Stimulated activated CD4-positive, alpha-beta T cell treated with anti-CD3 and anti-CD28 coated beads, Interleukin-2, amount 100 ng/mL, for 24 hours (primary cell): ENCODE results near the gene ZNF487.
A peak's percentile ranks its signal among the peaks of the same experiment; 100 is the strongest.
"Not testable (repeated sequence)": the region's sequence is repeated elsewhere in the genome, so short reads cannot be mapped to it uniquely, and the experiment has no call there.

Source experiments
- DNase-seq, 2 donors: peaks; one replicate each; pipeline ENCODE4 v3.0.0-alpha.2; 2020

The ZNF487 gene

DNA sequence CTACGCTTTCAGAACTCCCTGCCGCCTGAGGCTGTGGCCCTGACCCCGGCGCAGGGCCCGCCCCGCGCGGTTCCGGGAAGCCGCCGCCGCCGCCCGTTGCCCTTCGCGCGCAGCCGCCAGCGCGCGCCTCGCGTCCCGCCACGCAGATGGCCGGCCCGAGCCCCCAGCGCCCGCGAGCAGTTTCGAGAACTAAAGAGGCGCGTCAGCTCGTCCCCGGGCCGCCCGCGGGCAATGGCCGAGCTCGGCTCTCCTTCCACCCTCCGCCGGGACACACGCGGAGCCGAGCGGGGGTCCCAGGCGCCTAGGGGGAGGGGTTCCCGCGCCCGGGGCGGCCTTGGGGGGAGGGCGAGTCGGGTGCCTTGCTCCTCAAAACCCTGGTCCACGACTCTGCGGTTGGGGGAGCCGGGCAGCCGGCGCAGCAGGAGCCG lies 29.7 kb upstream of the ZNF487 start:
- peak; percentile 66 to 68 for DNase-seq

DNA sequence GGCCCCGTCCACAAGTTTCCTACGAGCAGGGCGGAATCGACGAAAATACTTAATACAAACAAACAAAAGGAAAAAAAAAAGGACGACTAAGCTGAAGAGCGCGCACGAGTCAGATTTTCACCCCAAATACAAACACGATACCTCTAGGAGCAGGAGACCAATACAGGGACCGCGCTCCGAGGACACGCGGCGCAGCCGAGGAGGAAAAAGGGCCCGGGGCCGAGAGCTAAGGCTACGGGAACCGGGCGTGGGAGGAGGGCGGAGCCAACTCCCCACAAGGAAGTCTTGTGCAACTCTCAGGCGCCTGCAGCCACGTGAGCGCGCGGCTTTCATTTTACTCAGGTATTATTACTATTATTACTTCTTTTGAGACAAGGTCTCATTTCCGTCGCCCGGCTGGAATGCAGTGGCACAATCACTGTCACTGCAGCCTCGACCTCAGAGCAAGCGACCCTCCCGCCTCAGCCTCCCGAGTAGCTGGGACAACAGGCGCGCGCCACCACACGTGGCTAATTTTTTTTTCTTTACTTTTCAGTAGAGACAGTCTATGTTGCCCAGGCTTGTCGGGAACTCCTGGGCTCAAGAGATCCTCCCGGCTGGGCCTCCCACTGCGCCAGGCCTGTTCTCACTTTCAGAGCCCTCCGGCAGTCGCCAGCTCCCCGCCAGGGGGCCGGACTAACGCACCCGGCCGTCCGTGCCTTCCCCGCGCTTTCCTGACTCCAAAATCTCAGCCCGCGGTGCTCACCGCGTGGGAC lies 29.2 kb upstream of the ZNF487 start:
- peak; percentile 93 to 95 for DNase-seq

DNA sequence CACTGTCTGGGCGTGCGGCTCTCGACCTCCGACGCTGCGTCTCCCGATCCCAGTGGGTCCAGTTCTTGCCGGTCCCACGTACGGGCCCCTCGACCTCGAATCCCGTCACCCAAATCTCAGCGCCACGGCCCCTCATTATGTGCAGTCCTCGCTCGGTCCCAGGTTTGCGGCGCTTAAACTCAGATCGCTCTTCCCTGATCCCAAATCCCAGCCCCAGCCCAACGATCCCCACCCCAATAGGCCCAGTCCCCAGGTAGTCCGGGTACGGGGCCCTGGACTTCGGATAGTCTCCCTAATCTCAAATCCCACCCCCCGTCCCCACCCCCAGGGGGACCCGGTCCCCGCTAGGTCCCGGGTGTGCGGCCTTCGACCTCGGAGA lies 28.6 kb upstream of the ZNF487 start:
- no peak for DNase-seq

DNA sequence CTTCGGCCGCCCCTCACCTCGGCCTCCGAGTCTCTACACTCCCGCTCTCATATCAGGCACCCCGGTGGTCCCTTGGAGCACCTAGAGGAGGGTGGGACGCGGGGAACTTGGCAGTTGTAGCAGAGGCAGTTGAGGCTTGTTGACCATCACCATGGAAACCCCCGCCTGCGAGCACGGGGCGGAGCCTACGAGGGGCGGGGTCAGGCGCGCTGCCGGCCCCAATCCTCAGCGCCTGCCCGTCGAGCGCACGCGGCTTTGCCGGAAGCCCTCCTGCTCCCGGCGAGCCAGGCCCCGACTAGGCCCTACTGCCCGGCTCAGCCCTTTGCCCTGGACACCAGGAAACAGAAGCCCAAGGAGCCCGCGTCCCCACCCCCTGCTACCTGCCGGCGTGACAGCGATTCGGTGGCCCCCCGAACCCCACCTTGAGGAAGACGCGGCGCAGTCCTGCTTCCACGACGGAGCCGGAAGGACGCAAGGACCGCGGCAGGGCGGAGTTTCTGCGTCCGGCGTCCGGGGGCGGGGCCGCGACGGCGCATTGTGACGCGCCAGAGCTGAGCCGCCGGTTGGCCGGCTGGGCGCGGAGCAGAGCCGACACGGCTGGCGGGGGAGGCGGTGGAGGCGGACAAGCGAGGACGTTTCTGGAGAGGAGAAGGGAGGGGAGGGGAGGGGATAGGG lies 28.1 kb upstream of the ZNF487 start, which contains the start of gene HNRNPF:
Gene HNRNPF, minus strand, starts transcription at position 477 of the 675 bp plus-strand sequence. CDS start 21,302 bp downstream, outside the sequence.
- peak; percentile 94 to 95 for DNase-seq

DNA sequence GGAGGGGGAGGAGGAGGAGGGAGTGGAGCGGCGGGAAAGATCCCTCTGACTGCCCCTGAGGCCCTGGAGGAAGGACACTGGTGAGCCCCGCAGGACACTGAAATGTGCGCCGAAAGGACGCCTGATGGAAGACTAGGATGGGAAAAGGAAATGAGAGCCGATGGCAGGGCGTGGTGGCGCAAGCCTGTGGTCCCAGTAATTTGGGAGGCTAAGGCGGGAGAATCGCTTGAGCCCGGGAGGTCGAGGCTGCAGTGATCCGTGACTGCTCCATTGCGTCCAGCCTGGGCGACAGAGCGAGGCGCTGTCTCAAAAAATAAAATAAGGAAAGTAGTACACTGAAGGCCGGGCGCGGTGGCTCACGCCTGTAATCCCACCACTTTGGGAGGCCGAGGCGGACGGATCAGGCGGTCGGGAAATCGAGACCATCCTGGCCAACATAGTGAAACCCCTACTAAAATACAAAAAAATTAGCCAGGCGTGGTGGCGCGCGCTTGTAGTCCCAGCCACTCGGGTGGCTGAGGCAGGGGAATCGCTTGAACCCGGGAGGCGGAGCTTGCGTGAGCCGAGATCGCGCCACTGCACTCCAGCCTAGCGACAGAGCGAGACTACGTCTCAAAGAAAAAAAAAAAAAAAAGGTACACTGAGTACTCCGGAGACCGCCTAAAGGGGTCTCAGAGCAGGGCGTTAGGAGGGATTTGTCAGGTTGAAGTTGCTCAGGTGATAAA lies 27.4 kb upstream of the ZNF487 start:
- peak; percentile 74 to 75 for DNase-seq

DNA sequence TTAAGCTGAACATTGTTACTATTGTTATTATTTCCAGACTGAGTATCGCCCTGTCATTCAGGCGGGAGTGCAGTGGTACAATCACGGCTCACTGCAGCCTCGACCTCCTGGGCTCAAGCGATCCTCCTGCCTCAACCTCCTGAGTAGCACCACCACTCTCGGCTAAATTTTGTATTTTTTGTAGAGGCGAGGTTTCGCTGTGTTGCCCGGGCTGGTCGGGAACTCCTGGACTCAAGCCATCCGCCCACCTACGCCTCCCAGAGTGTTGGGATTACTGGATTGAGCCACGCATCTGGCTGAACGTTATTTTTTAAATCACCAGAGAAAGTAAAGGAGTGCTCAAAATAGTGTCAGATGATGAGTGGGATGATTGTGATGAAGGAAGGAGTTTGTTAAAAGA lies 26.6 kb upstream of the ZNF487 start:
- DNase-seq: no peak

DNA sequence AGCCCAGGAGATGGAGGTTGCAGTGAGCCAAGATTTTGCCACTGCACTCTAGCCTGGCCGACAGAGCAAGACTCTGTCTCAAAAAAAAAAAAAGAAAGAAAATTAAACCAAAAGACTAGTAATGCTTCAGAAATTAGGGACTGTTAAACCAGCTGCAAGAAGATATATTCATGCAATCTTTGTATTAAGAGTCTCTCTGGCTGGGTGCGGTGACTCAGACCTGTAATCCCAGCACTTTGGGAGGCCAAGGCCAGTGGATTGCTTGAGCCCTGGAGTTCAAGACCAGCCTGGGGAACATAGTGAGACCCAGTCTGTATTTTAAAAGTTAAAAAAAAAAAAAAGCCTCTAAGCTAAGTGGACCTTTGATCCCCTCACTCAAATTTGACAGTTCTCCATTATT lies 25.4 kb upstream of the ZNF487 start:
- no peak for DNase-seq

DNA sequence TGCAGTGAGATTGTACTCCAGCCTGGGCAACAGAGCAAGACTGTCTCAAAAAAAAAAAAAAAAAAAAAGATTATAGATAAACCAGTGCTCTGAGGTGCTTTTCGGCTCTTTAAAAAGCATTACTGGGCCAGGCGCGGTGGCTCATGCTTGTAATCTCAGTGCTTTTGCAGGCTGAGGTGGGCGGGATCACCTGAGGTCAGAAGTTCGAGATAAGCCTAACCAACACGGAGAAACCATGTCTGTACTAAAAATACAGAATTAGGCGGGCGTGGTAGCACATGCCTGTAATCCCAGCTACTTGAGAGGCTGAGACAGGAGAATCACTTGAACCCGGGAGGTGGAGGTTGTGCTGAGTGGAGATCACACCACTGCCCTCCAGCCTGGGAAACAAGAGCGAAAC lies 21.4 kb upstream of the ZNF487 start:
- no peak for DNase-seq

DNA sequence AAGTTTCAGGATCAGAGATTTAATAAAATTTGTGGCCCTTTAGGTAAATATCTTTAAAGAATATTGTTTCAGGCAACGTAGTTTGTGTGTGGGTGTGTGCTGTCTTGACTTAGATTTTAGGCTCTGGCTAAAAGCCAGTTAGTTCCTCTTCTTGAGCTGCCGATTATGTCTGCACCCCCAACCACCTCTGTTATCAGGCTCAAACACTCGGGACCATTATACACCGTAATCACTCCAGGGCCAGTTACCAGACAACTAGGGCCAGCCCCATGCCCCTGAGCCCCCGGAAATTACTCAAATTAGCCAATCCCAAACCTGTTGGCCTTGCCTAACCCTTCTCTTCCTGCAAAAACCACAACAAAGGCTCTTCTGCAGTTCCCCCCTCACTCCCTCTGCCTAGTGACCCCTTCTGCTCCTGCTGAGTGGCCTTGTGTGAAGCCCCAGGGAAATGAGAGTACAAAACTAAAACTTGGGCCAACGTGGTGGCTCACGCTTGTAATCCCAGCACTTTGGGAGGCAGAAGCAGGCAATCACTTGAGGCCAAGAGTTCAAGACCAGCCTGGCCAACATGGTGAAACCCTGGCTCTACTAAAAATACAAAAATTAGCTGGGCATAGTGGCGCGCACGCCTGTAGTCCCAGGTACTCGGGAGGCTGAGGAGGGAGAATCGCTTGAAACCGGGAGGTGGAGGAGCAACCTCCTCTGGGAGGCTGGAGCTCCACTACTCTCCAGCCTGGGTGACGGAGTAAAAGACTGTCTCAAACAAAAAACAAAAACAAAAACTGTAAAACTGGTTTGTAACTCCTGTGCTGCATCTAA lies 18.8 kb upstream of the ZNF487 start:
- DNase-seq: peak in 1 of 2 donors; percentile 51

DNA sequence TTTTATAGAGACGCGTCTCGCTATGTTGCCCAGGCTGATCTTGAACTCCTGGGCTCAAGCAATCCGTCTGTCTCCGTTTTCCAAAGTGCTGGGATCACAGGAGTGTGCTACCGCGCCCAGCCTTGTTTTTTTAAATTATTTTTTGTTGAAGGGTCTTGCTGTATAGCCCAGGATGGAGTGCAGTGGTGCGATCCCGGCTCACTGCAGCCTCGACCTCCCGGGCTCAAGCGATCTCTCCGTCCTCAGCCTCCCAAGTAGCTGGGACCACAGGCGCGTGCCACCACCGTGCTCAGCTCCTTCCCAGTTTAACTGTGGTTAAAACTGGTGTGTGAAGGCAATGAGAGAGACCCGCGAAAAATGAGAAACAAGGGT lies 16.9 kb upstream of the ZNF487 start:
- no peak for DNase-seq

DNA sequence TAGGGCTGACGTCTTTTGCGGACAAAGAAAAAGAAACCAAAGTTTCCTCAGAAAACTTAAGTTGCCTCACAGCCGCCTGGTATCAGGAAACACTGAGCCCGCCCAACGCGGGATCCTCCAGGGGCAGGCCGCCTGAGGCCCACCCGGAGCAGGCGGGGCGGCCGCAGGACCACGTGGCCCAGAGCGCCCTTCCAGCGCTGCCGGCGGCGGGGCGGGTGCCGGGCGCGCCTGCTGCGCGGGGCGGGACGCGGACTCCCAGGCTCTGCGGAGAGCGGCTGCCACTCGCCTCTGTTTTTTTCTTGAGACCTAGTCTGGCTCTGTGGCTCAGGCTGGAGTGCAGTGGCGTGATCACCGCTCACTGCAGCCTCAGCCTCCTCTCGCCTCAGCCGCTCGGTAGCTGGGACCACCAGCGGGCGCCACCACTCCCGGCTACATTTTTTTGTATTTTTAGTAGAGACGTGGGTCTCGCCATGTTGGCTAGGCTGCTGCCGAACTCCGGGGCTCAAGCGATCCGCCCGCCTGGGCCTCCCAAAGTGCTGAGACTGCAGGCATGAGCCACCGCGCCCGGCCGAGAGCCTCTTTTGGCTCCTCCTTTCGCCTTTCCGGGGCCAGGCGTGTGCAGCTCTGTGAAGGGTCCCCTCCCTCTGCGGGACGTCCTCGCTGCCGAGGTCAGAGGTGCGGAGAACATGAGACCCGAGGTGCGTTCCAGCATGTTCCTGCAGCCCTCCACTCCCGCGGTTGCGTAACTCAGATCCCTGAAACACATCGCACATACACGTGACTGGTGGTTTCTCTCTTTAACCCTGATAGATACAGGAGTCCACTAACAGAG lies 16.3 kb upstream of the ZNF487 start:
- peak; percentile 76 to 88 for DNase-seq

DNA sequence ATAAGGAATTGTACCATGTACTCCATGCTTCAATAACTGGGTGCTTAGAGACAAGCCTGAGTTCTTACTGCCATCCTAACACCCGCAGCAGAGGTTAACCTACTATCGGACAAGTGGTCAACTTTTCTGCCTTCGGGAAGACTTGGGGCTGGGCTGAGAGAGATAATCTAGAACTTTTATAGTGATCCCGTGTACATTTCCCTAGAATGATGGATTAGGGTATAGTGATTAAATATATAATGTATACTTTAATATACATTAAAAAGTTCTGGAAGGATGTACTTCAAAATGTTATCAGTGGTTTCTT lies 15.8 kb upstream of the ZNF487 start:
- DNase-seq: no peak

DNA sequence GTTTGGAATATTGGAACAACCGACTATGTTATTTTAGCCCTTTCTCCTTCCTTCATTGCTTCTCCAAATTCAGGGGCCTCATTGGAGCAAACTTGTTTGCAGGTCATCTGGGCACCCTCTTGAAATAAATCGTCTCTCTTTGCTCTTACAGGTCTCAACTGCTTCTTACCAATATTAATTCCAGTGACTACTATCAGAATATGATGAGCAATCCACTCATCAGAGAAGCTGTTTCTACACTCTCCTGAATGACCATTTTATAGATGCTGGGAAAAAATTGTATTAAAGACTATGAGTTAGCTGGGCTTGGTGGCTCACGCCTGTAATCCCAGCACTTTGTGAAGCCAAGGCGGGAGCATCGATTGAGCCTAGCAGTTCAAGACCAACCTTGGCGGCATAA lies 15.4 kb upstream of the ZNF487 start:
- DNase-seq: no peak

DNA sequence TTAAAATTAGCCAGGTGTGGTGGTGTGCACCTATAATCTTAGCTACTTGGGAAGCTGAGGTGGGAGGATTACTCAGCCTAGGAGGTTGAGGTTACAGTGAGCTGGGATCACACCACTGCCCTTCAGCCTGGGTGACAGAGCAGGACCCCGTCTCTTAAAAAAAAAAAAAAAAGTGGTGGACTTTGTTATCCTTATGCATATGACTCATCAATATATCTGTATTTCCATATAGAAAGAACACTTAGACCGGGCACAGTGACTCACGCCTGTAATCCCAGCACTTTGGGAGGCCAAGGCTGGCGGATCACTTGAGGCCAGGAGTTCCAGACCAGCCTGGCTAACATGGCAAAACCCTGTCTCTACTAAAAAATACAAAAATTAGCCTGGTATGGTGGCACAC lies 15.0 kb upstream of the ZNF487 start:
- not testable (repeated sequence) for DNase-seq

DNA sequence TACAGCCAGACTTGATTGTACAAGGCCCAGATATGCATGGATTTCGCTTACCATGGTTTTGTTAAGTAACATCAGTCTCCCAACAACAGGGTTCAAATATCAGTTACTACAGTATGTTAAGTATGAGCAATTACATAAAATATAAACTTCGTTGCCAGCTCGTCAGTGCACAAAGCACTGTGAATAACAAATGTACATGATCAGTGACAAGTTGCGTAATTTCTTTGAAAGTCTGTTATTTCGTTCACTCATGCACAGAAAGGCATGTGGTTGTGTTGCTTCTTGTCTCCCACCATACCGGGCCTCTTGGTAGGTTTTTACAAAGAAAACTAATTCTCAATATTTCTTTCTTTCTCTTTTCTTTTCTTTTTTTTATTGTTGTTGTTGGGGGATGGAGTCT lies 12.5 kb upstream of the ZNF487 start:
- no peak for DNase-seq

DNA sequence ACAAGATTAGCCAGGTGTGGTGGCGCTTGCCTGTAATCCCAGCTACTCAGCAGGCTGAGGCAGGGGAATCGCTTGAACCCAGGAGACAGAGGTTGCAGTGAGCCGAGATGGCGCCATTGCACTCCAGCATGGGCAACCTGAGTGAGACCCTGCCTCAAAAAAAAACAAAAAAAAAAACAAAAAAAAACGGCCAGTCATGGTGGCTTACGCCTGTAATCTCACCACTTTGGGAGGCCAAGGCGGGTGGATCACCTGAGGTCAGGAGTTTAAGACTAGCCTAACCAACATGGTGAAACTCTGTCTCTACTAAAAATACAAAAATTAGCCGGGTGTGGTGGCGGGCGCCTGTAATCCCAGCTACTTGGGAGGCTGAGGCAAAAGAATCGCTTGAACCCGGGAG lies 10.4 kb upstream of the ZNF487 start:
- not testable (repeated sequence) for DNase-seq

DNA sequence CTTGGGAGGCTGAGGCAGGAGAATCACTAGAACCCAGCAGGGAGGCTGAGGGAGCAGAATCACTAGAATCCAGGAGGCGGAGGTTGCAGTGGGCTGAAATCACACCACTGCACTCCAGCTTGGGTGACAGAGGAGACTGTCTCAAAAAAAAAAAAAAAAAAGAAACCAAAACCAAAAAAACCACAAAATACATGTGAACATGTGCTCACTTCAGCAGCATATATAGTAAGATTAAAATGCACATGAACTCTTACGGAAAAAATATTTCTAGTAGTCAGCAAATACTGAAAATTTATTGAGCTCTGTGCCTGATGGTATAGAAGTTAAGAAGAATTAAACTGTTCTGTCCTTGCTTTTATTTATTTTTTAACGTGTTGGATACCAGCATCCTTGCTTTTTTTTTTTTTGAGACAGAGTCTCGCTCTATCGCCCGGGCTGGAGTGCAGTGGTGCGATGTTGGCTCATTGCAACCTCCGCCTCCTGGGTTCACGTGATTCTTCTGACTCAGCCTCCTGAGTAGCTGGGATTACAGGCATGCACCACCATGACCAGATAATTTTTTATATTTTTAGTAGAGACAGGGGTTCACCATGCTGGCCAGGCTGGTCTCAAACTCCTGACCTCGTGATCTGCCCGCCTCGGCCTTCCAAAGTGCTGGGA lies 9.6 kb upstream of the ZNF487 start:
- DNase-seq: peak; percentile 53 to 56

DNA sequence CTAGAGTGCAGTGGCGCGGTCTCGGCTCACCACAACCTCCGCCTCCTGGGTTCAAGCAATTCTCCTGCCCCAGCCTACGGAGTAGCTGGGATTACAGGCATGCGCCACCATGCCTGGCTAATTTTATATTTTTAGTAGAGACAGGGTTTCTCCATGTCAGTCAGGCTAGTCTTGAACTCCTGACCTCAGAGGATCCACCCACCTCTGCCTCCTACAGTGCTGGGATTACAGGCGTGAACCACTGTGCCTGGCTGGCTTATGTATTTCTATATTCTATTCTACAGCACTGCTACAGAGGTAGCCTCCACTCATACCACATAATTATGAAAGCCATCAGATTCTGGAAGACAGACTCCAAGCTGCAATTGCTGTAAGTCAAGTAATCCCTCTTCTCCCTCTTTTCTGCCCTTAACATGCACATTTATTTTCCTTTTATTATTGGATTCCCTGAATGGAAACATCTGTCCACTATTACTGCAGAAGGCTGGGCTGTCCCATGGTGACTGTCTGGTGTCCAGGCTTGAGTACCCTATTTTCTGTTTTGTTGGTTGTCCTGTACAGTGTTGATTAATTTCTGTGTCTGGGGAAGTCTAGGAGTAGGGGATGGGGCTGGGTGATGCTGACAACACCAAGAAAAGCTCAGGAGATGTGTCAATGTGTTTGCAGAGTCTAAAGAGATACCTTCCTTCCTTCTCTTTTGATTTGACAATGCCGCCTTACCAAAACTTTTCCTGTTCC lies 5.8 kb upstream of the ZNF487 start:
- DNase-seq: no peak

DNA sequence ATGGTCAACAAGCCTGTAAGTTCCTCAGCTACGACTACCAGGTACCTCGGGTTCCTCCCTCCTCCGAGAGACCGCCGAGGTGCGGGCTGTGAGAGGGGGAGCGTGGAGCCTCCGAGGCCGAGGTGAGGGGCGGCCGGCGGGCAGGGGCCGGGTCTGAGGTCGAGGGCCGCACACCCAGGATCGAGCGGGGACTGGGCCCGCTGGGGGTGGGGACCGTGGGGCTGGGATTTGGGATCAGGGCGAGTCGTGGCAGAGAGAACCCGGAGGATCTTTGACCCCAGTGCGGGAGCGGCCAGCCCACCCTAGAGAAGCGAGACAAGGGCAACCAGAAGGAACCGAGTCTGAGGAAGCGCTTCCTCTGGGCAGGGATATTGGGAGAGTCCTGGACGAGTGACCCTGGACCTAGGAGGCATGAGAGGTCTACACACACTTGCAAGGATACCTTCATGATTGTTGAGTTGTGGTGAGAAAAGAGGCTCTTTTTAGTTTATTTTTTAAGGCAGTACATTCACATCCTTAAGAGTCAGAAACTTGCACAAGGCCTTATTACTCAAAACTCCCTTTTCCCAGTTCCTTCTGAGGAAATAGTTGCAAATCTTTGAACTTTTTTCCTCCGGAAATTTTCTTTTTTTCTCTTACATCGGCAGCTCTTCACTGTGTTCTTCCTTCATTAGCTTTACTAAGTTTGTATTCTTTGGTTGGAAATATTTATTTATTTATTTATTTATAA lies 395 bp downstream of the ZNF487 start:
- no peak for DNase-seq

DNA sequence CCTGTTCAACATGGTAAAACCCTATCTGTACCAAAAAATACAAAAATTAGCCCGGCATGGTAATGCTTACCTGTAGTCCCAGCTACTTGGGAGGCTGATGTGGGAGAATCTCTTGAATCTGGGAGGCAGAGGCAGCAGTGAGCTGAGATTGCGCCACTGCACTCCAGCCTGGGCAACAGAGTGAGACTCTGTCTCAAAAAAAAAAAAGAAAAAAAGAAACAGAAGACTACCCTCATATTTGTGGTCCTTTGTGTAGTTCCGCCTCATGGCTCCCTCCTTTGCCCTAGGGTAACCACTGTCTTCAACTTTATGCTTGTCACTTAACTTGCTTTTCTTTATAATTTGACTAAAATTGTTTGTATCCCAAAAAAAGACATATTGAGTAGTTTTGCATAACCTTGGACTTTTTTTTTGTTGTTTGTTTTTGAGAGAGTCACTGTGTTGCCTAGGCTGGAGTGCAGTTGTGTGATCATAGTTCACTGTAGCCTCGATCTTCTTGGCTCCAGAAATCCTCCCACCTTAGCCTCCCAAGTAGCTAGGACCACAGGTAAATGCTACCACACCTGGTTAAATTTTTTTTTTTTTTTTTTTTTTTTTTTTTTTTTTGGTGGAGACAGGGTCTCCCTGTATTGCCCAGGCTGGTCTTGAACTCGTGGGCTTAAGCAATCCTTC lies 3.7 kb downstream of the ZNF487 start:
- no peak for DNase-seq
